Activated T-helper 1 cell treated with Interleukin-2 at 50 U/mL for 16 hours (primary cell): Measurements from ENCODE around the gene SYCP3.

Experiments
- DNase-seq: peaks from one replicate; pipeline ENCODE4 v3.0.0-alpha.2; 2020; ENCODE audit warnings: low read depth

Gene SYCP3

DNA sequence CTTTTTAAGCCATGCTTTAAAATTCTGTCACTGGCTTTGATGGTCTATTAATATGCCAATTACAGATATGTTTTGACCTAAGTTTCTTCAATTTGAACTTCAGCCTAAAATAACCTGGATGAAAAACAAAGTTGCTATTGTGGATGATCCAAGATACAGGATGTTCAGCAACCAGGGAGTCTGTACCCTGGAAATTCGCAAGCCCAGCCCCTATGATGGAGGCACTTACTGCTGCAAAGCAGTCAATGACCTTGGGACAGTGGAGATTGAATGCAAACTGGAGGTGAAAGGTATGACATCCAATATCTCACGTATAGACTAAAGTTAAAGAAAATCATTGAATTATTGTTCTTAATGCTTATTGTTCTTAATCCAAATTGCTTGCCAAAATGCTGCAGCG lies 59.0 kb downstream of the SYCP3 start:
- no peak for DNase-seq
